ENCODE results near the gene MYO15A.

Gene MYO15A

DNA sequence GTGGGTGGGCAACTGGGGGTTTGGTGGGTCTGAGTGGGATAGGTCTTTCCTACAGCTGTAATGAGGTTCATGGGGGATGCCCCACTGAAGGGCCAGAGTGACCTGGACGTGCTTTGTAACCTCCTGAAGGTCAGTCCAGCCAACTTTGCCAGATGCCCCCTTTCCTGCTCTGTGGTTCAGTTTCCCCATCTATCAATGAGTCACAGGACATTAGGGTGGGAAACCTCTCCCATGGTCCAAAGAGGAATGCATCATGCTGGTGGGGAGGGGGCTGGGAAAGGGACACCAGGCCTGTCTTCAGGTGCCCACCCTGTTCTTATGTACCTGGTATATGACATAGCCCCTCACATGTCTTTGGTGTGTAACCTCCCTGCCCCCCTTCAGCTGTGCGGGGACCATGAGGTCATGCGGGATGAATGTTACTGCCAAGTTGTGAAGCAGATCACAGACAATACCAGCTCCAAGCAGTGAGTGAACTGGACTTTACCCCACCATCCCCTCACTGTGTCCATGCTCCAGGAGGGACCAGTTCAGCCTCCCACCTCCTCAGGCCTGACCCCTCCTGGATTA lies 51.1 kb downstream of the MYO15A start:
- no peak for DNase-seq

GRCh38 chr17:18160128-18160856 lies 51.7 kb downstream of the MYO15A start:
- DNase-seq, result no peak

- DNase-seq, result no peak
These were observed 52.9 kb downstream of the MYO15A start for GRCh38 chr17:18161207-18162145.

DNA sequence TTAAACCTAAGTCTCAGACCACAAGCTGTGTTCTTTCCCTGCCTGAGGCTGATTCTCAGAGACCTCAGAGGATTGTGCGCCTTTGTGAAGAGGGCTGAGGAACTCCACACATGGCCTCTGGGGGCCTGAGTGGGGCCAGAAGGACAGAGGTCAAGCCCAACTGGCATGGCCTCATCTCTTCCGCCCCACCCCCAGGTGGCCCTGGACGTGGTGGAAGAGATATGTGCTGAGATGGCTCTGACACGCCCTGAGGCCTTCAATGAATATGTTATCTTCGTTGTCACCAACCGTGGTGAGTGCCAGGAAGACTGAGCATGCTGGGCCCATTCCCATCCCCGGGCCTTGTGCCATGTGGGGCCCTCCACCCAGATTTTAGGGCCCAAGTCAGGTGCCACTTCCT lies 55.0 kb downstream of the MYO15A start:
- no peak for DNase-seq

GRCh38 chr17:18166894-18167293 lies 58.3 kb downstream of the MYO15A start:
- DNase-seq, result no peak

GRCh38 chr17:18167421-18167820 lies 58.9 kb downstream of the MYO15A start:
- DNase-seq, result no peak

DNA sequence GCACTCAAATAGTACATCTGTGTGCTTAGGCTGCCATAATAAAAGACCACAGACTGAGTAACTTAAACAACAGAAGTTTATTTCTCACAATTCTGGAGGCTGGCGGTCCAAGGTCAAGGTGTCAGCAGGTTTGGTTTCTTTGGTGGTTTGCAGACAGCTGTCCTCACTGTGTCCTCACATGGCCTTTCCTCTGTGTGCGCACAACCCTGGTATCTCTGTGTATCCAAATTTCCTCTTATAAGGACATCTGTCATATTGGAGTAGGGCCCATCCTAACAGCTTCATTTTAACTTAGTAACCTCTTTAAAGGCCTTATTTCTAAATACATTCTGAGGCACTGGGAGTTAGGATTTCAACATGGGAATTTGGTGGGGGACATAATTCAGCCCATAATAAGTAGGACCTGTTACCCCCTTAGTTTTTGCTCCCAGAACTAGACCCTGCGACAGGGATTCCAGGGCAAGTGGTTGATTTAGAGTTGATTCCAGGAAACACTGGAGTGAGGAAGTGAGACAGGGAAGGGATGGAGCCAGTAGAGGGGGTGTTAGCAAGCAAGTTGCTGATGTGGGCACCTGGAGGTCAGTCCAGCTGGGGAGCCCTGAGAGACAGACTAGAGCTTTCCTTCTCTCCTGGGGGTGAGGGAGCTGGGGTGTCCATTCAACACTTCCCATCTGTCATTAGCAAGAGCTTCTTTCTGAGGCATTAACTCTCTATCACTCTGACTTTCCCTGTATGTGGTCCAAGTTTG lies 64.1 kb downstream of the MYO15A start:
- no peak for DNase-seq

- DNase-seq, result no peak
These were observed 65.2 kb downstream of the MYO15A start for GRCh38 chr17:18173740-18174139.

DNA sequence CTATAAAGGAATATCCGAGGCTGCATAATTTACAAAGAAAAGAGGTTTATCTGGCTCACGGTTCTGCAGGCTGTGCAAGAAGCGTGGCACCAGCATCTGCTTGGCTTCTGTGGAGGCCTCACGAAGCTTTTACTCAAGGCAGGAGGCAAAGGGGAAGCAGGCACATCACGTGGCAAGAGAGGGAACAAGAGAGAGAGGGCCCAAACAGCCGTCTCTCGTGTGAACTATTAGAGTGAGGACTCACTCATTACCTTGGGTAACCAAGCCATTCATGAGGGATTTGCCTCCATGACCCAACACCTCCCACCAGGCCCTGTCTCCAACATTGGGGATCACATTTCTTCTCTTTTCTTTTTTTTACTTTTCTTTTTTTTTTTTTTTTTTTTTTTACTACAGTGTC lies 67.6 kb downstream of the MYO15A start:
- DNase-seq, result no peak

GRCh38 chr17:18177133-18177532 lies 68.6 kb downstream of the MYO15A start:
- DNase-seq, result no peak

DNA sequence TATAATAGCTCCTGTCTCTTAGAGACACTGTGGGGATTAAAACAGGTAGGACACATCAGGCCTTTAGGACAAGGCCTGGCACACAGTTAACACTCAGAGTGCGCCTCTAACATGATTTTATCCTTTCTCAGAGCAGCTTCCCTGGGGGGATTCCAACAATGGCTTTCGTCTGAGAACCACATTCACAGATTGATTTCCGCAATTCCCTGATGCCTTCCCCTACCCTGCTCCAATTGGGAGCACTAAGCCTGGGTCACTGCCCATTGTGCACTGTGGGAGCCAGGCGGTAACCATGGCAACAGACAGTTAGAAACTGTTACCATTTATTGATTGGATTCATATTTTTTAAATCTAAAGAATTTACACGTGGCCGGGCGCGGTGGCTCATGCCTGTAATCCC lies 69.2 kb downstream of the MYO15A start:
- DNase-seq, result no peak

GRCh38 chr17:18179196-18179595 lies 70.6 kb downstream of the MYO15A start:
- DNase-seq, result no peak

- no peak for DNase-seq
These were observed 71.2 kb downstream of the MYO15A start for GRCh38 chr17:18179804-18180203.

DNA sequence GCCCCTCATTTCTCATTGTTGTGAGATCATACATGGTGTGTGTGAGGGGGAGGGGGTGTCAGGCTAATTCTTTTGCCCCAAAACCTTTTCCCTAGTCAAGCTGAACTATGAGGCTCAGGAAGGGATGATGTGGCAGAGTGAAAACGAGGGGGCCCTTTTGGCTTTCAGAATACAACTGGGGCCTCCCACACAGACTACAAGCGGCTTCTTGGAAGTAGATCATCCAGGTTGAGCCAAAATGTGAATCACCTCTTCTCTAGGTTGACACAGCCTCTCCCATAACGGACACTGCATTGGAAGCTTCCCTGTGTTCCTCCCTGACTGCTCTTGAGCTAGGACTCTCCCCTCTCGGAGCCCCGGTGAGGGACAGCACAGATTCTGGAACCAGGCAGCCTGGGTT lies 72.8 kb downstream of the MYO15A start:
- no peak for DNase-seq

DNA sequence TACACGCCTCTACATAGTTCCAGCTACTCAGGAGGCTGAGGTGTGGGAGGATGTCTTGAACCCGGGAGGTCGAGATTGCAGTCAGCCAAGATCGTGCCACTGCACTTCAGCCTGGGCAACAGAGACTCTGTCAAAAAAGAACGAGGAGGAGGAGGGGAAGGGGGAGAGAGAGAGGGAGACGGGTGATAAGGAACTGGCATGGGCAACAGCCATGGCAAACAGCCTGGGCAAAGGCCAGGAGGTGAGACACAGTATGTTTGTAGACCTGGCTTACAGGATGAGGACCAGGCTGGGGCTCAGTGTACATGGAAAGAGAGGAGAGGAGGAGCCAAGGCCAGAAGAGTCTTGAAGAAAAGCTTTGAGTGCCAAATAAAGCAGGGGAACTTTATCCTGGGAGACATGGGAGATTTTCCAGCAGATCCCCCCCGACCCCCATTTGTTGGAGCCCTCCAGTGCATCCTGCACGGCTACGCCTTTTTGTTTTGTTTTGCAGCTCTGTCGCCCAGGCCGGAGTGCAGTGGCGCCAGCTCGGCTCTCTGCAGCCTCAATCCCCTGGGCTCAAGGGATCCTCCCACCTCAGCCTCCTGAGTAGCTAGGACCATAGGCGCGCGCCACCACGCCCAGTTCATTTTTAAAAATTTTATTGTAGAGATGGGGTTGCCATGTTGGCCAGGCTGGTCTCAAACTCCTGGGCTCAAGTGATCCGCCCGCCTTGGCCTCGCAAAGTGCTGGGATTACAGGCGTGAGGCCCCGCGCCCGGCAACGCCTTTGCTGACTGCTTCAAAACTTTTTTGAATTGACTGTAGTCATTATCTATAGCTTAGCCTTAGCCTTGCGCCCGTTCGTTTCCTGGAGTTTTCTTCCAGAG lies 73.8 kb downstream of the MYO15A start:
- no peak for DNase-seq

- peak; percentile 87 for DNase-seq
These were observed 74.4 kb downstream of the MYO15A start for GRCh38 chr17:18182978-18183333.

DNA sequence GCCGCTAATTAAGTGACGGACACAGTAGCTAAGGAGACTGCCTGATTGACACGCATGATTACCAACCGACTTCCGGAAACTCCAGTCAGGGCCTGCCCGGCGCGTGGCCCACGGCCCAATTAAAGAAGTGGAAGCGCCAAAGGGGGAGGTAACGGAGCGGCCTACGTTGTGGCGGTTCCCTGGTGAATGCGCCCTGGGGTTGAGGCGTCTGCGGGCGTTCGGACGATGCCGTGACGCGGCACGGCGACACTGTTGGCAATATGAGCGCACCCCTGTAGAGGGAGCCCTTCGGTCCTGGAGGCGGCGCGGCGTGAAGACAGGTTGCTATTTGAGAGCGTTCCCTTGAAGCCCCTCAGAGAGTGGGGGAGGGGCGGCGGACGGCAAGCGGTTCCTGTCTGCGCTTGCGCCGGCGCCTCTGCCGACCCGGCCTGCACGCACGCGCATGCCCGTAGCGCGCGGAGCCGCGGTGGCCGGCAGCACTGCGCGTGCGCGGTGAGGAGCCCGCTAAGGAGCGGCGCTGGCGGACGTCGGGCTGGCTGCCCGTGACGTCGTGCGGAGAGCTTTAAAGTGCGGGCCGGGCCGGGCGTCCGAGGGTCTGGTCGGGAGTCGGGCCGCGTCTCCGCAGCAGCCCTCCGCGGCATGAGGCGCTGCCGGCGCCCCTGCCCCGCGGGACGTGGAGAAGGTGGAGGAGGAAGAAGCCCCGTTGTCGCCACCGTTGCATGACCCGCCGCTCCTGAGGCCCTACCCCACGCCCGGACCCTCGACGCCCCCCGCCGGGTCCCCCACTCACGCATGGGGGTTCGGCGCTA lies 75.0 kb downstream of the MYO15A start, which contains the start of gene ALKBH5:
Gene ALKBH5, plus strand, starts transcription at position 495 of the 809 bp plus-strand sequence. CDS start 416 bp downstream, outside the sequence.
- DNase-seq, result peak; percentile 100

- DNase-seq, result peak; percentile 25
These were observed 75.8 kb downstream of the MYO15A start for GRCh38 chr17:18184143-18185031.

GRCh38 chr17:18185391-18185790 lies 76.8 kb downstream of the MYO15A start:
- no peak for DNase-seq

All from NCI-H1105 treated with DMSO at 0.1 percent for 48 hours (cell line).